OCI-LY7 (cell line): ENCODE data around the gene NTPCR. TPM values are rescaled to one million over a fixed set of nuclear protein-coding genes. Genes with fewer than 3 reads are reported as not detected.

ENCODE experiments used
- BruUV-seq: library from RNA; stranded (reverse); fragments of 400-500 nt; replicated peaks from 2 replicates; lab custom pipeline; 2021; lab: Mats Ljungman, UMichigan
- CTCF ChIA-PET: fragments of 300-600 bp; sonication (Branson Sonifier 250); formaldehyde crosslinking; loops from one replicate; lab custom pipeline; 2022; ENCODE audit warnings: antibody characterized with exemption; ENCODE audit not compliant: unreplicated experiment; lab: Charles Lee
- POLR2A ChIA-PET: fragments of 300-600 bp; sonication (Branson Sonifier 250); formaldehyde crosslinking; loops from one replicate; lab custom pipeline; 2022; ENCODE audit warnings: antibody characterized with exemption; lab: Charles Lee
- DNase-seq: peaks from one replicate; pipeline ENCODE4 v3.0.0-alpha.2; 2015; ENCODE audit warnings: low spot score
- H2AFZ ChIP-seq: fragments of 200-600 bp; sonication (generic), shearing (Covaris generic); 2 replicates; pipeline ENCODE4 v1.6.1; 2014; ENCODE audit warnings: mild to moderate bottlenecking, antibody characterized with exemption, low read length, moderate library complexity
- H3K27ac ChIP-seq: fragments of 200-600 bp; sonication (generic); 2 replicates; pipeline ENCODE4 v1.5.1; 2014; ENCODE audit warnings: mixed run types, low read depth, mild to moderate bottlenecking, moderate library complexity, low read length, inconsistent platforms; ENCODE audit not compliant: poor library complexity, severe bottlenecking
- H3K36me3 ChIP-seq: fragments of 200-600 bp; sonication (generic); 2 replicates; pipeline ENCODE4 v1.6.1; 2014; ENCODE audit warnings: mild to moderate bottlenecking, antibody characterized with exemption, low read length, moderate library complexity, mixed read lengths; ENCODE audit not compliant: insufficient read depth
- H3K4me1 ChIP-seq: fragments of 200-600 bp; sonication (generic); 2 replicates; pipeline ENCODE4 v1.5.1; 2014; ENCODE audit warnings: mild to moderate bottlenecking, low read length; ENCODE audit not compliant: insufficient read depth, poor library complexity, severe bottlenecking
- H3K4me2 ChIP-seq: fragments of 200-600 bp; sonication (generic); 2 replicates; pipeline ENCODE4 v1.6.1; 2014; ENCODE audit warnings: mild to moderate bottlenecking, low read length
- H3K4me3 ChIP-seq: fragments of 200-600 bp; sonication (generic); 2 replicates; pipeline ENCODE4 v1.5.1; 2014; ENCODE audit warnings: mild to moderate bottlenecking, low read depth, low read length; ENCODE audit not compliant: poor library complexity, severe bottlenecking
- H3K79me2 ChIP-seq: fragments of 200-600 bp; sonication (generic); 2 replicates; pipeline ENCODE4 v1.6.1; 2016; ENCODE audit warnings: low read depth, mild to moderate bottlenecking, low read length, moderate library complexity, mixed read lengths; ENCODE audit not compliant: insufficient read depth
- H3K9me2 ChIP-seq: fragments of 200-600 bp; sonication (generic); 2 replicates; pipeline ENCODE4 v1.6.1; 2016; ENCODE audit warnings: mild to moderate bottlenecking, low read length, mixed read lengths; ENCODE audit not compliant: insufficient read depth
- H3K9me3 ChIP-seq: fragments of 200-600 bp; sonication (generic); 2 replicates; pipeline ENCODE4 v1.6.1; 2014; ENCODE audit warnings: mild to moderate bottlenecking, mixed run types, low read length, mixed read lengths
- H4K20me1 ChIP-seq: fragments of 200-600 bp; sonication (generic); 2 replicates; pipeline ENCODE4 v1.6.1; 2014; ENCODE audit warnings: mild to moderate bottlenecking, antibody characterized with exemption, low read length, moderate library complexity, mixed read lengths; ENCODE audit not compliant: insufficient read depth
- CTCF ChIP-seq: fragments of 200-600 bp; sonication (generic); conservative IDR thresholded peaks from 2 replicates; pipeline ENCODE4 v1.5.1; 2014; ENCODE audit warnings: mild to moderate bottlenecking, antibody characterized with exemption, low read length, moderate library complexity, mixed read lengths
- EZH2phosphoT487 ChIP-seq: fragments of 200-600 bp; sonication (generic); IDR thresholded peaks from 2 replicates; pipeline ENCODE4 v1.6.1; 2018; ENCODE audit warnings: low read depth, borderline replicate concordance, mild to moderate bottlenecking, mixed run types, antibody characterized with exemption, low read length, moderate library complexity, mixed read lengths
- intact Hi-C: fragments of 100-400 bp; cut with micrococcal nuclease; formaldehyde crosslinking; loops from one replicate; pipeline ENCODE4 v1.10.0; 2022; ENCODE audit not compliant: unreplicated experiment
- total RNA-seq, 2 experiments: library from RNA; depleted of rRNA in 1 of 2; stranded (reverse); fragments of >200 nt in 1 of 2; shearing (Covaris generic) in 1 of 2; gene quantifications; 2 replicates each; pipeline ENCODE4 v1.2.3, GENCODE V29; 2014 to 2022

Gene NTPCR
- total RNA-seq, 2 experiments from 2014 or later = 17.3 to 39.1 TPM

- intact Hi-C loops = no loop called here
- CTCF ChIA-PET = no interaction called here
- Histone ChIP-seq H2AFZ (no peak overlapping the region), H3K9me2 (no peaks in the 10 kb centered on the region), H3K79me2 (no peaks in the 10 kb centered on the region), H4K20me1 (no peaks in the 10 kb centered on the region), H3K4me1 (no peaks in the 10 kb centered on the region), H3K9me3 (no peaks in the 10 kb centered on the region), H3K4me2 (no peak overlapping the region), H3K4me3 (no peak overlapping the region), H3K36me3 (no peaks in the 10 kb centered on the region), H3K27ac (no peak overlapping the region)
- POLR2A ChIA-PET = no interaction called here
- no TSS peak for BruUV-seq
- DNase-seq = no peak
- TF ChIP-seq EZH2phosphoT487 = no peak
- TF ChIP-seq CTCF = no peak
Observed at GRCh38 chr1:232987046-232987773, 36.8 kb downstream of the NTPCR start.

- no TSS peak for BruUV-seq
- no peaks in the 10 kb centered on the region for H3K79me2 ChIP-seq
- no peaks in the 10 kb centered on the region for H3K4me1 ChIP-seq
- intact Hi-C loops = no loop called here
- H4K20me1 ChIP-seq = no peaks in the 10 kb centered on the region
- ChIA-PET POLR2A (no interaction called here), CTCF (no interaction called here)
- TF ChIP-seq EZH2phosphoT487 (no peak), CTCF (no peak)
- H3K4me3 ChIP-seq = no peak overlapping the region
- no peak overlapping the region for H2AFZ ChIP-seq
- no peaks in the 10 kb centered on the region for H3K9me3 ChIP-seq
- no peak for DNase-seq
- no peak overlapping the region for H3K27ac ChIP-seq
- H3K36me3 ChIP-seq = no peaks in the 10 kb centered on the region
- H3K4me2 ChIP-seq = no peak overlapping the region
- no peaks in the 10 kb centered on the region for H3K9me2 ChIP-seq
Observed at GRCh38 chr1:232987774-232988140, 37.3 kb downstream of the NTPCR start.

- no peak overlapping the region for H3K4me3 ChIP-seq
- no peak overlapping the region for H3K4me2 ChIP-seq
- no peaks in the 10 kb centered on the region for H3K9me3 ChIP-seq
- TF ChIP-seq EZH2phosphoT487 (no peak), CTCF (no peak)
- intact Hi-C loops = no loop called here
- no peaks in the 10 kb centered on the region for H4K20me1 ChIP-seq
- H3K79me2 ChIP-seq = no peaks in the 10 kb centered on the region
- H2AFZ ChIP-seq = no peak overlapping the region
- no peaks in the 10 kb centered on the region; the same call in 1 of the 2 replicates for H3K36me3 ChIP-seq
- POLR2A ChIA-PET = no interaction called here
- no peaks in the 10 kb centered on the region for H3K4me1 ChIP-seq
- H3K9me2 ChIP-seq = no peaks in the 10 kb centered on the region
- BruUV-seq = no TSS peak
- DNase-seq = no peak
- H3K27ac ChIP-seq = no peak overlapping the region
- CTCF ChIA-PET = no interaction called here
Observed at GRCh38 chr1:232988572-232989040, 38.2 kb downstream of the NTPCR start.
